ENCODE results near the gene SKA1. TPM values are rescaled to one million over a fixed set of nuclear protein-coding genes. Genes with fewer than 3 reads are reported as not detected.

SKA1 gene
- total RNA-seq (under 1 TPM; 0.31 to 0.55 TPM), polyA plus RNA-seq (under 1 TPM; 0.25 to 0.84 (median 0.26) TPM), total RNA-seq (0.36 to 3.9 (median 0.74) reads per million in 6 experiments)

GRCh38 chr18:50374753-50375391, at the start of gene SKA1:
Gene SKA1 (plus strand): TSS chr18:50375046. CDS start chr18:50375831, 785 bp downstream.
- Mint-ChIP-seq H3K27me3 (peaks cover 0 to 8% (median 5%) of the 10 kb centered on the region in 5 donors), H3K9me3 (peaks cover 0 to 6% (median 3%) of the 10 kb centered on the region in 9 donors), H3K4me1 (peaks cover 0 to 16% (median 15%) of the 10 kb centered on the region in 4 donors), H3K4me3 (peak within 1 kb of the TSS; percentile 73 to 86 (median 80)), H3K36me3 (peaks cover 0 to 7% (median under 1%) of the 10 kb centered on the region in 3 donors), H3K27ac (peak within 1 kb of the TSS in 9 of 10 donors; percentile 88 to 93 (median 90))
- POLR2A ChIA-PET: interaction anchor here (0.8 to 1.9 kb wide), 4 partner anchors 13 to 109 kb away, joined by 3 to 6 read pairs (median 3); partner anchors contain the start of genes CFAP53 and MBD1
- ATAC-seq (peak; percentile 97 to 98), DNase-seq (peak; percentile 85 to 94 (median 89))

GRCh38 chr18:50327983-50328382, 46.9 kb upstream of the SKA1 start:
- no peak overlapping the region for H3K4me3 Mint-ChIP-seq
- DNase-seq (no peak), ATAC-seq (no peak)
- peaks cover 8 to 36% (median 10%) of the 10 kb centered on the region in 5 donors for H3K27me3 Mint-ChIP-seq
- peaks cover 0 to 8% (median 2%) of the 10 kb centered on the region in 3 donors for H3K36me3 Mint-ChIP-seq
- H3K4me1 Mint-ChIP-seq: peaks cover 0 to 10% (median 0%) of the 10 kb centered on the region in 4 donors
- POLR2A ChIA-PET: no interaction called here
- peaks cover 0 to 8% (median 4%) of the 10 kb centered on the region in 9 donors for H3K9me3 Mint-ChIP-seq
- H3K27ac Mint-ChIP-seq: no peak overlapping the region

- DNase-seq (no peak), ATAC-seq (no peak)
- H3K27me3 Mint-ChIP-seq: peaks cover 8 to 36% (median 10%) of the 10 kb centered on the region in 5 donors
- no peak overlapping the region for H3K4me3 Mint-ChIP-seq
- no peak overlapping the region for H3K27ac Mint-ChIP-seq
- peaks cover 0 to 30% (median 0%) of the 10 kb centered on the region in 4 donors for H3K4me1 Mint-ChIP-seq
- peaks cover 0 to 8% (median 4%) of the 10 kb centered on the region in 9 donors for H3K9me3 Mint-ChIP-seq
- POLR2A ChIA-PET: no interaction called here
- H3K36me3 Mint-ChIP-seq: peaks cover 0 to 8% (median 2%) of the 10 kb centered on the region in 3 donors
Measured at GRCh38 chr18:50330176-50330575, 44.7 kb upstream of the SKA1 start.

- Mint-ChIP-seq H3K36me3 (peaks cover 0 to 8% (median 2%) of the 10 kb centered on the region in 3 donors), H3K4me3 (no peak overlapping the region), H3K27me3 (peaks cover 8 to 21% (median 10%) of the 10 kb centered on the region in 5 donors), H3K9me3 (peaks cover 0 to 8% (median 4%) of the 10 kb centered on the region in 9 donors), H3K27ac (no peak overlapping the region), H3K4me1 (peaks cover 0 to 32% (median 0%) of the 10 kb centered on the region in 4 donors)
- DNase-seq: no peak
- no peak for ATAC-seq
- POLR2A ChIA-PET: no interaction called here
Measured at GRCh38 chr18:50331691-50332090, 43.2 kb upstream of the SKA1 start.

GRCh38 chr18:50334546-50335152, 40.2 kb upstream of the SKA1 start:
- DNase-seq (no peak), ATAC-seq (no peak)
- Mint-ChIP-seq H3K4me3 (peak overlapping the region in 1 of 10 donors; percentile 26), H3K27ac (no peak overlapping the region), H3K27me3 (peaks cover 0 to 8% (median 5%) of the 10 kb centered on the region in 5 donors), H3K36me3 (peaks cover 0 to 8% (median 2%) of the 10 kb centered on the region in 3 donors), H3K9me3 (peaks cover 0 to 8% (median 4%) of the 10 kb centered on the region in 9 donors), H3K4me1 (peaks cover 0 to 50% (median 0%) of the 10 kb centered on the region in 4 donors)
- POLR2A ChIA-PET: no interaction called here

GRCh38 chr18:50338122-50338521, 36.7 kb upstream of the SKA1 start:
- peaks cover 0 to 2% (median 0%) of the 10 kb centered on the region in 5 donors for H3K27me3 Mint-ChIP-seq
- H3K36me3 Mint-ChIP-seq: no peaks in the 10 kb centered on the region
- ATAC-seq (no peak), DNase-seq (no peak)
- POLR2A ChIA-PET: no interaction called here
- no peak overlapping the region for H3K4me3 Mint-ChIP-seq
- H3K4me1 Mint-ChIP-seq: peaks cover 0 to 39% (median 0%) of the 10 kb centered on the region in 4 donors
- no peaks in the 10 kb centered on the region for H3K9me3 Mint-ChIP-seq
- peak overlapping the region in 1 of 10 donors; percentile 52 for H3K27ac Mint-ChIP-seq

GRCh38 chr18:50338715-50339114, 36.1 kb upstream of the SKA1 start:
- DNase-seq: no peak
- ATAC-seq: no peak
- no peaks in the 10 kb centered on the region for H3K36me3 Mint-ChIP-seq
- no peak overlapping the region for H3K4me3 Mint-ChIP-seq
- POLR2A ChIA-PET: no interaction called here
- no peaks in the 10 kb centered on the region for H3K9me3 Mint-ChIP-seq
- no peak overlapping the region for H3K27ac Mint-ChIP-seq
- peaks cover 0 to 2% (median 0%) of the 10 kb centered on the region in 5 donors for H3K27me3 Mint-ChIP-seq
- peaks cover 0 to 34% (median 0%) of the 10 kb centered on the region in 4 donors for H3K4me1 Mint-ChIP-seq

GRCh38 chr18:50340078-50340477, 34.8 kb upstream of the SKA1 start:
- ATAC-seq: no peak
- POLR2A ChIA-PET: no interaction called here
- no peak overlapping the region for H3K4me3 Mint-ChIP-seq

GRCh38 chr18:50341443-50341842, 33.4 kb upstream of the SKA1 start:
- POLR2A ChIA-PET: no interaction called here
- Mint-ChIP-seq H3K9me3 (no peaks in the 10 kb centered on the region), H3K36me3 (no peaks in the 10 kb centered on the region), H3K4me3 (no peak overlapping the region), H3K27me3 (peaks cover 0 to 2% (median 0%) of the 10 kb centered on the region in 5 donors), H3K27ac (no peak overlapping the region), H3K4me1 (peaks cover 0 to 18% (median 0%) of the 10 kb centered on the region in 4 donors)
- DNase-seq (no peak), ATAC-seq (no peak)

More at GRCh38 chr18:50340078-50340477, 34.8 kb upstream of the SKA1 start:
- Mint-ChIP-seq H3K9me3 (no peaks in the 10 kb centered on the region), H3K4me1 (peaks cover 0 to 20% (median 0%) of the 10 kb centered on the region in 4 donors), H3K27me3 (peaks cover 0 to 2% (median 0%) of the 10 kb centered on the region in 5 donors), H3K27ac (no peak overlapping the region), H3K36me3 (no peaks in the 10 kb centered on the region)
- DNase-seq: no peak

GRCh38 chr18:50350699-50351098, 24.1 kb upstream of the SKA1 start:
- H3K4me3 Mint-ChIP-seq: no peak overlapping the region
- DNase-seq: no peak
- H3K9me3 Mint-ChIP-seq: peaks cover 0 to 2% (median 0%) of the 10 kb centered on the region in 9 donors
- no peaks in the 10 kb centered on the region for H3K4me1 Mint-ChIP-seq
- POLR2A ChIA-PET: no interaction called here
- no peaks in the 10 kb centered on the region for H3K36me3 Mint-ChIP-seq
- ATAC-seq: no peak
- H3K27me3 Mint-ChIP-seq: peaks cover 11 to 49% (median 19%) of the 10 kb centered on the region in 5 donors
- no peak overlapping the region for H3K27ac Mint-ChIP-seq

- POLR2A ChIA-PET: interaction anchor here (0.7 to 1.1 kb wide), 3 partner anchors 75 to 153 kb away, joined by 3 to 4 read pairs (median 3); partner anchors contain the start of gene MBD1
- Mint-ChIP-seq H3K36me3 (no peaks in the 10 kb centered on the region), H3K4me3 (peak overlapping the region in 1 of 10 donors; percentile 70), H3K27me3 (peaks cover 10 to 34% (median 16%) of the 10 kb centered on the region in 5 donors), H3K4me1 (peaks cover 5 to 11% (median 9%) of the 10 kb centered on the region in 4 donors), H3K9me3 (peaks cover 0 to 2% (median 0%) of the 10 kb centered on the region in 9 donors), H3K27ac (peak overlapping the region in 5 of 10 donors; percentile 34 to 71 (median 46))
- ATAC-seq: peak in 1 of 2 donors; percentile 36
- DNase-seq: no peak
Measured at GRCh38 chr18:50356036-50356945, 18.6 kb upstream of the SKA1 start.

- Mint-ChIP-seq H3K9me3 (no peaks in the 10 kb centered on the region), H3K36me3 (no peaks in the 10 kb centered on the region), H3K27ac (peak overlapping the region in 1 of 10 donors; percentile 68), H3K4me3 (no peak overlapping the region), H3K27me3 (peaks cover 4 to 14% (median 9%) of the 10 kb centered on the region in 5 donors), H3K4me1 (peaks cover 5 to 11% (median 9%) of the 10 kb centered on the region in 4 donors)
- POLR2A ChIA-PET: no interaction called here
- ATAC-seq: no peak
- DNase-seq: no peak
Measured at GRCh38 chr18:50358844-50359243, 16.0 kb upstream of the SKA1 start.

Data from naive thymus-derived CD8-positive, alpha-beta T cell (primary cell).